GM12875 (cell line): ENCODE results near the gene ZNF618.

Experiments
- H3K4me3 ChIP-seq: one replicate; pipeline ENCODE4 v1.5.1; 2011; ENCODE audit warnings: low read depth, low read length, control low read depth
- TF ChIP-seq, protein P1 (sequence below): IDR thresholded peaks from 2 replicates; pipeline ENCODE4 v1.5.1; 2011; ENCODE audit warnings: low read depth, mild to moderate bottlenecking, control low read depth, inconsistent platforms, low read length, moderate library complexity, borderline replicate concordance; ENCODE audit not compliant: insufficient read depth

ZNF618 gene

DNA sequence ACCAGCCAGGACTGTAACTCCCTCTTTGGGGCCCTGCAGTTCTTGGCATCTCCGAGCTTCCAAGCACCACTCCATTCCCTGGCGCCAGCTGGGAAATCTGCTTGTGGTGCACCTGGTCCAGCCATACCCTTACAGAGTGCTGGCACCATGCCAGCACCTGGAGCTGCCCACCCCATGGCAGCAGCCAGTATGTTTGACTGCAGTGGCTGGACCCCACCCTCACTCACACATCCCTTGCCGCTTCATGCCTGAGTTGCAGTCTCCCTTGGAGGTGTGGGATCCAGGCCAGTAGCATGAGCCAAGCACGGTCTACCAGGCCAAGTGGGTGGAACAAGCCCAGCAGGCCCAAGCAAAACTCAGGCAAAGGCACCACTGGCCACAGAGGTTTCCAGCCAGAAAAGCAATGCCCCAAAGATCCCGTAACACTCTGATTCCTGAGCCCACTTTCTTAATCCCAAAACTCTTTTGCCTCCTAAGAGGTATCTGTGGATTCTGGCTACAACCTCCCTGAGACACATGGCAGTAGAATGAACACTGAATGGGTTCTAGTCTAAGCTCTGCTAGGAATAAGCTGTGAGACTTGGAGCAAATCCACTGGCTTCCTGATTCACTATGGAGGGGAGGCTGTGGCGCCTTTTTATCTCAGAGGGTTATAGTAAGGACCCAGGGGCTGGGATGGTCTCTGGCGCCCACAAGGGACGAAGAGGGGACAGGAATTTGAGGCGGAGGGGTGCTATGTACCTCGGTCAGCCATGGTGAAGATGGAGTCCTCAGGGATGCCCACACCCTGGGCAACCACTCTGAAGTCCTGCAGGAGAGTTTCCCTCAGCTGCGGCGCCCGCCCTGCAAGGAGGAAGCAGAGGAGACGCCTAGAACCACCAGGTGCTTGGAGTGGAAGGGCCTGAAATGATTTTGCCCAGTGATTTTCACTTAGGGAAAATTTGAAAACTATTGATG lies 196.4 kb downstream of the ZNF618 start:
- no peak overlapping the region for H3K4me3 ChIP-seq
- TF ChIP-seq, protein P1, sequence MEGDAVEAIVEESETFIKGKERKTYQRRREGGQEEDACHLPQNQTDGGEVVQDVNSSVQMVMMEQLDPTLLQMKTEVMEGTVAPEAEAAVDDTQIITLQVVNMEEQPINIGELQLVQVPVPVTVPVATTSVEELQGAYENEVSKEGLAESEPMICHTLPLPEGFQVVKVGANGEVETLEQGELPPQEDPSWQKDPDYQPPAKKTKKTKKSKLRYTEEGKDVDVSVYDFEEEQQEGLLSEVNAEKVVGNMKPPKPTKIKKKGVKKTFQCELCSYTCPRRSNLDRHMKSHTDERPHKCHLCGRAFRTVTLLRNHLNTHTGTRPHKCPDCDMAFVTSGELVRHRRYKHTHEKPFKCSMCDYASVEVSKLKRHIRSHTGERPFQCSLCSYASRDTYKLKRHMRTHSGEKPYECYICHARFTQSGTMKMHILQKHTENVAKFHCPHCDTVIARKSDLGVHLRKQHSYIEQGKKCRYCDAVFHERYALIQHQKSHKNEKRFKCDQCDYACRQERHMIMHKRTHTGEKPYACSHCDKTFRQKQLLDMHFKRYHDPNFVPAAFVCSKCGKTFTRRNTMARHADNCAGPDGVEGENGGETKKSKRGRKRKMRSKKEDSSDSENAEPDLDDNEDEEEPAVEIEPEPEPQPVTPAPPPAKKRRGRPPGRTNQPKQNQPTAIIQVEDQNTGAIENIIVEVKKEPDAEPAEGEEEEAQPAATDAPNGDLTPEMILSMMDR, result no peak

DNA sequence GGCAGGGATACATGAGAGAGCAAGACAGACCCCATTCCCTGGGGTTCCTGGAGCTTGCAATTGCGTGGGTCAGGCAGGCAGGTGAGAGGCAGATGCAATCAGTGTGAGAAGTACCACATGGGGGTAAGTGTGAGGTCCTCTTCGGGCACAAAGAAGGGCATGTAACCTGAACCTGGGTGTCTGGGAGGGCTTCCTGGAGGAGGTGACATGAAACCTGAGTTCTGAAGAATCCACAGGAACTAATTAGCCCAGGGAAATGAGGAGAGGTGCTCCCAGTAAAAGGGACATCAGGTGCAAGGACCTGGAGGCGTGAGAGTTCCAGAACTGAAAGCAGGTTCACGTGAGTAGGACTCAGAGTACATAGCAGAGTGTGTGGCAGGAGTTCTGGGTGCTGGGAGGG lies 199.5 kb downstream of the ZNF618 start:
- H3K4me3 ChIP-seq, result no peak overlapping the region
- TF ChIP-seq, protein P1, result no peak

DNA sequence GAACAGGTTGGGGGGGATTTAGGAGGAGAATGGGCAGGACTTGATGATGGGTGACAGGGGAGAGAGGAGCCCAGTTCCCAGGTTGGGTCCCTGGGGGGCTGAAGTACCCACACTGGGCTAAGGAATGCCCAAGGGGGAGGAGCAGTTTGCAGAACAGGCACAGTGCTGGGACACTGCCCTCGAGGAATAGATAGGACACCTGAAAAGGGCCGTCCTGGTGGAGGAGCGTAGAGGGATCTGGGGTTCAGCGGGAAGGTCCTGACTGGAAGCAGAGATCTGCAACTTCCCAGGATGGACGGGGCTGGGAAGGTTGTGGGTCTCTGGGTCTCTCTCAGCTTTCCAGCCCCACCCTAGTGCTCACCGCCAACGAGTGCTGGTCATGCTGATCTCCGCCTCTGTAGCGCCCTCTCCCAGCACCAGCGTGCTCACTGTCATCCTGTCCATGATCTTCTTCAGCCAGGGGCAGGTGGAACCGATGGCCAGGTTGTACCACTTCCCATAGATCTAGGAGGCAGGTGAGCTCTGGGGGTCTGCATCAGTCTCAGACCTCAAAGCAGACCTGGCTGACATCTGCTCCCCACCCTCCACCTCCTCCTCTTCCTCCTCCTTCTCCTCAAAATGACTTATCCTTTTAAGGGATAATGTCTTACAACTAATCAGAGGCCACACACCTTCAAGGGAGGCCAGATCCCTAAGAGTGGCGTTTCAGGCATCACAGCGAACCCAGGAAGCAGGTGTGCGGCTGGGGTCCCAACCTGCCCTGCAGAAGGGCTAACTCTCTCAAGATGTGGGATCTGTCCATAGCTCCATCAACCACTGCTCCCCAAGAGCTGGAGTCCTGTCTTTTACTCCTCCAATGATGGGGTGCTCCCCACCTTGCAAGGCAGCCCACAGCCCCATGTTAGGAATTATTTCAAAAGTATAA lies 200.4 kb downstream of the ZNF618 start:
- TF ChIP-seq, protein P1, result no peak

DNA sequence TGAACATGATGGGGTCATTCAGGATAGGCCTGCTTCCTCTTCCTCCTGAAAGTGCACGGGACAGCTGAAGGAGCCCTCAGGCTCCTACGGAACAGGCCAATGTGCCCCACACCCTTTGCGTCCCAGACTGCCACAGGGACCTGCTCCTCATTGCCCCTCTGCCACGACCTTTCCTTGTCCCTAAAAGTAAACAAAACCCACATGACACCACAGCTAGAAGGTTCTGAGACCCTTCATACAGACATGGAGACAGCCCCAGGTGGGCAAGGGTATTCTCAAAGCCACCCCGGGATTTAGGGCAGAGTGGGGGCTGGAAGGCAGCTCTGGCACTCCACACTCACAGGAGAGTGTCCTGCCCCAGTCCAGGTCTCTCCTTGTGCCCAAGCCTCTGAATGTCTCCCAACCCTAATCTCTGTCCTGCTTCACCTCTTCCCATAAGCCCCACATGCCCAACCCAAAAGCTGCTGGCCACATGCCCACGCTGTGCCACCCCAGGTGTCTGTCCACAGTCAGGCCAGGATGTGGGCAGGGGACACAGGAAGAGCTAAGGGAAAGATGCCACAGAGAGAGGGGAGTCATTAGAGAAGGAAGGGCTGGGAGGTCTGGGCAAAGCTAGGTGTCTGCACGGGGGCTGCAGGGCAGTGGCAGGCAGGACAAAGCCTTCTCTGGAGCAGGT lies 201.2 kb downstream of the ZNF618 start:
- TF ChIP-seq, protein P1, result no peak
- no peak overlapping the region for H3K4me3 ChIP-seq

More for the DNA sequence above, 200.4 kb downstream of the ZNF618 start:
- no peak overlapping the region for H3K4me3 ChIP-seq

DNA sequence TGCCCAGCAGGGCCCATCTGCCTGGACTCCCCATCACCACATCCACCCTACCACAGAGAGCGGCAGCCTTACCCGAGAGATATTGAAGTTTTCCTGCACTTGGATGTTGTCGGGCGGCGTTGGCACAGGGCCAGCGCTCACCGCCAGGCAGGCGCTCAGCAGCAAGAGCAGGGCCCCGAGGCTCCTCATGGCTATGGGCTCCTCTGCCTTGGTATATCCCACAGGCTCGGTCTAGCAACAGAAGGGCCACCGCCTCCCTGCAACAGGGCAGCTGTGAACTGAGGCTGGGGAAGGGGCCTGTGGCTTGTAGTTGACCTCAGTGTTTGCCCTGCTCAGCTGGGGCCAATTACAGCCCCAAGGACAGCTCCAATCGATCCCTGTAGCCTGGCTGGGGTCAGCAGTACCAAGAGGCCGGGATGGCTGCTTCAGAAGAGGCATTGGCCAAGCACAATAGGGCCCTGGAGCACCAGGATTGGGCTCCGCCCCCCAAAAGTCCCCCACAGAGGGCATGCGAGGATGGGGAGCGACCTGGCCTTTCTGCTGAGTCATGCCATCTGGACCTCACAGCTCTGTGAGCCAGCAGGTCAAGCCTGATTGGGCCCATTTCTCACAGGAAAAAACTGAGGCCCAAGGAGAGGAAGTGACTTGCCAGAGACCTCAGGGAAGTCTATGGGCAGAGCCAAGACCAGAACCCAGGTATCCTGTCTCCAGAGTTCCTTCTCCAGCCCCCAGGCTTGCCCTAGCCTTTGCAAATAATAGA lies 202.1 kb downstream of the ZNF618 start, which contains the start of gene AMBP:
AMBP (minus strand) TSS at position 280 of the 760 bp plus-strand sequence; CDS start at position 189, 91 bp downstream.
- no peak within 1 kb of the TSS for H3K4me3 ChIP-seq
- TF ChIP-seq, protein P1, result no peak

DNA sequence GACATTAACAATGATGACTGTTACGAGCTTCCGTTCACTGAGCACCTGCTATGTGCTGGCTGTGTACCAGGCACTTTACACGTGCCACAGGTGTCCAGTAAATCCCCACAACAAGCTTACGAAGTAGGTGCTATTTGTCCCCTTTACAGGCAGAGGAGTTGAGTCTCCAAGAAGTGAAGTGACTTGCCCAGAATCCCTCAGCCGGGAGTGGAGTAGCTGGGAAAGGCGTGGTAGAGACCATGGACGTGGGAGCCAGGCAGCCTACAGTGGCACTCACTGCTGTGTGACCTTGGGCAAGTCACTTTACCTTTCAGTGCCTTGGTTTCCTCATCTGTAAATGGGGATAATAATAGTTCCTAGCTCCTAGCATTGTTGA lies 202.7 kb downstream of the ZNF618 start:
- TF ChIP-seq, protein P1, result no peak
- H3K4me3 ChIP-seq, result no peak overlapping the region
